Pons (tissue), 1 donor: ENCODE measurements around the gene TNIK.

ENCODE experiments used
- DNase-seq: peaks from one replicate; pipeline ENCODE4 v3.0.0-alpha.2; 2016; ENCODE audit warnings: low spot score

TNIK gene

DNA sequence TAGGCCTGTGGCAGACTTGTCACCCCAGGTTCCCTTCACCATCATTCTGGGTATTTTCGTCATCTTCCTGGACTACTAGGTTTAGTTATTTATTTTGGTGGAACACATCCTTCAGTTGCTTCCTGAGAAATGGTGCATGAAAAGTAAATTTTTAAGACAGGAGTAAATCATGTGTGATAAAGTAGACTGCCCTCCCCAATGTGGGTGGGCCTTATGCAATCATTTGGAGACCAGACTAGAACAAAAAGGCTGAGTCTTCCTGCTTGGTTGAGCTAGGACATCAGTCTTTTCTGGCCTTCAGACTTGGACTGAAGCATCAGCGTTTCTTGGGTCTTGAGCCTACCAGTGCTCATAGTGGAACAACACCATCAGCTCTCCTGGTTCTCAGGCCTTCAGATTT is 382.9 kb downstream of the TNIK start:
- no peak for DNase-seq

DNA sequence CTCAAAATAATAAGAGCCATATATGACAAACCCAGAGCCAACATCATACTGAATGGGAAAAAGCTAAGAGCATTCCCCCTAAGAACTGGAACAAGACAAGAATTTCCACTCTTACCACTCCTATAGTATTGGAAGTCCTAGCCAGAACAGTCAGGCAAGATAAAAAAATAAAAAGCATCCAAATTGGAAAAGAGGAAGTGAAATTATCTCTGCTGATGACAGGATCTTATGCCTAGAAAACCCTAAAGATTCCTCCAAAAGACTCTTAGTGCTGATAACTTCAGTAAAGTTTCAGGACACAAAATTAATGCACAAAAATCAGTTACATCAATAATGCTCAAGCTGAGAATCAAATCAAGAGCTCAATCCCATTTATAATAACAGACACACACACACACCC is 387.8 kb downstream of the TNIK start:
- no peak for DNase-seq

DNA sequence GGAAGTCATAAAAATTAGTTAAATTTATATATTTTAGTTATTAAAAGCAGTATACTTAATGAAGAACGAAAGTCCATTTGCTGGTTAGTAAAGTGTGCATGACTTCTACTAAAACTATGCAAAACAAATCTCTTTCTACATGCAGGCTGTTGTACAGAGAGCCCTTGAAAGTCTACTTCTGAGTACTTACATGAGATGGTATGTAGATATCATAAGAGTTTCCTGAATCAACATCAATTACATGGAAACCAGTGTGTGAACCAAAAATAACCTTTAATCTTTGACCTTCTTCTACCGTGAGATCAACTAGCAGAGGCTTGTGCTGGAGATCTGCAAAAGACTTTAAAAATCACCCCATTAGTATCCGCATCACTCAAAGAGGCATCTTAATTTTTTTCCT is 391.5 kb downstream of the TNIK start:
- no peak for DNase-seq

DNA sequence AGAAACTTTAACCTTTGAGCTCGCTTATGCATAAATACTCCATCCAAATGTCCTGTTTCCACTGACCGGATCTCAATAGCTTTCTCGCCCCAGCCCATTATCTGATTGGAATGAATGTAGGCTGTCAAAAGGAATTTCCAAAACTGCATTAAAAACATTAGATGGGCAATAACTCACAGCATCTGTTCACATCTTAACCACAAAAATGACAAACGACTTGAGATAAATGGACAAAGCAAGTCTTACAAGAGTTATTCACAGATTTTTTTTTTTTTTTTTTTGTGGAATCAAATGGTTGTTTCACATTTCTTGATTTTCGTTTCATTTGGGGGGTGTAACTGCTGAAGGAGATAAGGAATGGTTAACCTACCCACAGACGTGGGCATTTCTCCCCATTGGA is 394.0 kb downstream of the TNIK start:
- no peak for DNase-seq

DNA sequence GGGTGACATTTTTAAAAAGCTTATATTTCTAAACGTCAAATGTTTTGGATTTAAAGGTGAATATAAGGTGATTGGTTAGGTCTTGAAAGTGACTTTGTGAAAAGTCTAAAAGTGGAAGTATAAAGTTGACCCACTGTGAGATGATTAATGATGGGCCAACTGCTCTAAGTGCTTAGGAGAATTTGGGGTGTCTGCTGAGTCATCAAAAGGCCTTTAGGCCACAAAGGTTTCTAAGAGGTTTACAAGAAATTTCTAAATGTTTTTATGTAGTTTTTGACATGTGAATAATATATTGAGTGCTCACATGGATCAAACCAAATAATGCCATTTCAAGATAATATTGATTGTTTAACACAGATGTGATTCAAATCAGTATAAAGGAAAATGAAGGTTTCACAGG is 394.5 kb downstream of the TNIK start:
- no peak for DNase-seq

DNA sequence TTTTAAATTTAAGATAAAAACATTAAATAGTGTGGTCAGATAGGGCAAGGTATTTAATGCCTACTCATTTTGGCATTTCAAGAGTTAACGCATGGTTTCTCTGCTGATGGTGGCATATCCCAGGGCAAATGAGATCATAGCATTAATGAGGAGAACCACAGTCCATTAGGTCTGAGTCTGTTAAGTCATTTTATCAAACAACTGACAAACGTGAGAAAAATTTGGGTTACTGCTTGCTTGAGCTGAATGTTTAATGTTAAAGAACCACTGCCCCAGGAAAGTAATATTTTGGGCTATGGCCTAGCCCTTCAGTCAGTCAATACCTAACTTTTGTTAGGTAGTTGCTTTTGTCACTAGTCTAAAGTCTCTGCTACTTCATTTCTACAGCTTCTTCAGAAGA is 395.7 kb downstream of the TNIK start:
- no peak for DNase-seq

DNA sequence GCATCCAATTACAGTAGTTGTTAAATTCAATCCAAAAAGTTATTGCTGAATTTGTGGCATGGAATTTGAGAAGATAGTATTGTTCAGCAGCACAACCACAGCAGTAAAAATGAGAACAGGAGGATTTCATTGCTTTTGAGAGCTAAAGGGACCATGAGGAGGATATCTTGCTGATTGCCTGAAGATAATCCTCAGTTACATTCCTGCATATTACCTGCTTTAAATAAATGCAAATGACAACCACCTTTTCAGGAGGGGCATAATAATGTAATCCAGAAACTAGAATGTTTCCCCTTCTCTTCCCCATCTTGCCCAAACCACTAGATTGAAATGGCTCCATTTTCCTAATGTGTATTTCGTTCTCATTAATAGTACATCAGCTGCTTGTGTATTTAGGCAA is 398.5 kb downstream of the TNIK start:
- DNase-seq, result no peak

DNA sequence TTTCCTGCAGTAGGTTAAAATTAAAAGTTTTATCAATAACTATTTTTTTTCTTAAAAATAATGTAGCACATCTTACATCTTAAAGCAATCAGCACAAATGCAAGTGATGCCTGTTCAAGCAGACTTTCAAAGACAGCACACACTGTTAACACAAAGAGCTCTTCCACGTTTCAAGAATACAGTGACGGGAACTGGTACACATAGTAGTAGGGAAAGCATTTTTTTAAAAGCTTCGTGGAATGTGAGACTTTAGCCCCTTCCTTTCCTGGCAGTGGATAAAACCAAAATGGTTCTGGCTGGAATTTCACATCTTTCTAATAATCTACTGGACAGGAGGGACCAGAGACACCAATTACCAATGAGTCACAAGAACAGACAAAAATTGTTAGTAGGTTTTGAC is 400.2 kb downstream of the TNIK start:
- DNase-seq, result no peak

DNA sequence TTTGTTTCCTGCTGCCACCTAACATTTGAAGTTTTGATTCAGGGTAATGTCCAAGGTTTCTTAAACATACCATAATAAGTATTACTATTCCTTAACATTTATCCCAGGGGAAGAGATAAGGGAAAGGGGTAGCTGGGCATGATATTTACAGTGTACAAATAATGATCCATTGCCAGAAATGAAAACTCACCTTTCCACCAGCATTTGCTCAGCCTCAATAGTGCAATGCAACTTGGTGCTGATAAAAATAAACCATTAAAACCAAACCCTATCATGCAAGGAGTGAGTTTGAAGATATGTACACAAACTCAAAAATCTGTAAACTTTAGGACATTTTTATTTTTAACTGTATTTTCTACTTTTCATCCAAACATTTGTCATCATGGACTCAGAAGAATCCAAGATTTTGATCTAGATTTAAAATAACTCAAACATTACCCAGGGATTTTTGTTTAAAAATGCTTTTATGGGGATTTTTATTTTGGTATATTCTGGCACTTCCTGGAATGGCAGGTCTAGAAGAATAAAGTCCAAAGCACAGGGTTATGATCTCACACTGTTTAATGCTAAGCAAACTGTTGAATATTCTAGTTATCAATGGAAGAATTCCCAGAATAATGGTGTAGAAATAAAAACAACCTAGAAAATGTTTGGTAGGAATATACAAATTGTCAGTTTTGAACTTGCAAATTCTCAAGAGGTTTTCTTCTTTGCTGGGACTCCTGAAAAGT is 401.2 kb downstream of the TNIK start:
- DNase-seq, result no peak

DNA sequence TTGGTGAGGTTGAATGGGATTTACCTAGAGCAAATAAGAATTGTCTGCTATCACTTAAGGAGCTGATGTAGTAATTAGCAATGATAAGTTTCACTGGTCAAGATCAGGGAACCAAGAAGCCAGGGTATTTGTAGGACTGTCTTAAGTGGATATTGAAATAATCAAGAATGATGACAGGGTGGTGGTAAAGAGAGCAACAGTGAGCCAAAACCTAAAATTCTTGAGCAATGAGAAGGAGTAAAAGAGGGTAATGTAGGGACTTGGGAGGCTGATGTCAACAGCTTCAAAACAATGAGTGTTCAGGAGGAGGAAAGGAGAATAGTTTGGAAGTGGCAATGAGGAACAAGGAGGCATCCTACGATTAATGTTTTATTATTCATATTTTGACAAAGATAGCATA is 402.1 kb downstream of the TNIK start:
- no peak for DNase-seq

DNA sequence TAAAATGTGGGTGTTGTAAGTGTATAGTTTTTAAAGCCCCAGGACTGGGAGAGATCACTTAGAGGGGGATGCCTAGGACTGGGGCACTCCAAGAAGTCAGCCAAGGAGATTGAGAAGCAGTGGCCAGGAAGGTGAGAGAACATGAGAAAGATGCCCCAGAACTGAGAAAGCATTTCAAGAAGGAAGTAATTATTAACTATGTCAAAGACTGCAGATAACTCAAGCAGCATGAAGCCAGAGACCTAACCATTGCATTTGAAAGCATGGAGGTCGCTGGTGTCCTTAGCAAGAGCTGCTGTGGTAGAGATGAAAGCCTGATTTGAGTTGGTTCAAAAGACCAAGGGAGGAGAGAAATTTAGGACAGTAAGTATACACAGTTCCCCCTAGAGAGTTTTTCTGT is 403.1 kb downstream of the TNIK start:
- DNase-seq, result no peak

DNA sequence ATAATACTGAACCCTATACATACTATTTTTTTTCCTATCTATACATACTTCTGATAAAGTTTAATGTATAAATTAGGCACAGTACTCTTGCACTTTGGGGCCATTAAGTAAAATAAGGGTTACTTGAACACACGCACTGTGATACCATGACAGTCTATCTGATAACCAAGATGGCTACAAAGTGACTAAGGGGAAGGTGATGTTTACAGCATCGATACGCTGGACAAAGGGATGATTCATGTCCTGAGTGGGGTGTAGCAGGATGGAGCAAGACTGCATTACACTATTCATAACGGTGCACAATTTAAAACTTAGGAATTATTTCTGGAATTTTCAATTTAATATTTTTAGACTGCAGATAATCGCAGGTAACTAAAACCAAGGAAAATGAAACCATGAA is 403.7 kb downstream of the TNIK start:
- no peak for DNase-seq

DNA sequence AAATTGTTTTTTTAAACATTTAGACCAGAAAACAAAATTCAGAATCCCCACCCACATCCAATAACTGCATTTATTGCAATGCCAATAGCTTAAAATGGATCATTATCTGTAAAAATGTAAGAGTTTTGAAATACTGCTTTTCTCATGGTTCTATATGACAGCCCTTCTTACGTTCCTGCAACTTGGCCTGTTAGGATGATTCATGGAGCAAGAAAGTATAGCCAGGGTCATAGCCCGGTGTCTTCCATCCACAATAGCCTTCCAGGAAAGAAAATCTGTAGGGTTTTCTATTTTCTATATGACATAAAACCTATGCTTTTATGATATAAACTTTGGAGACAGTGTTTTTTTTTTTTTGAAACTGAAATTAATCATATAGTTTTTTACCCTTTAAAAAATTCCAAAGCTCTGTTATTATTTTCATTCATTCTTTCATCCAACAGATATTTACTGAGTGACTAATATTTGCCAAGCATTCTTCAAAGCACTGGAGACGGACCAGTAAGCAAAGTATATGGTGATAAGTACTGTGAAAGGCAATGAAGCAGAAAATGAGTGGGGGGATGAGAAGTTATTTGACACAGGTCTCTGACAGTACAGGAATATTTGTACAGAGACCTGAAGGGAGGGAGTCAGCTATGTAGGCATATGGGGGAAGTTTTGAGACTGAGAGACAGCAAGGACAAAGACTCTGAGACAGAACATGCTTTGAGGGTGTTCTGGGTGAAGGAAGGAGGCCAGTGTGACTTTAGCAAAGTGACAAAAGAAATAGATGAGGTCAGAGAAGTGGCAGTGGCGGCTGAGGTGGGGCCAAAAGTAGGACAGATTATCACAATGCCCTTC is 404.6 kb downstream of the TNIK start:
- no peak for DNase-seq

DNA sequence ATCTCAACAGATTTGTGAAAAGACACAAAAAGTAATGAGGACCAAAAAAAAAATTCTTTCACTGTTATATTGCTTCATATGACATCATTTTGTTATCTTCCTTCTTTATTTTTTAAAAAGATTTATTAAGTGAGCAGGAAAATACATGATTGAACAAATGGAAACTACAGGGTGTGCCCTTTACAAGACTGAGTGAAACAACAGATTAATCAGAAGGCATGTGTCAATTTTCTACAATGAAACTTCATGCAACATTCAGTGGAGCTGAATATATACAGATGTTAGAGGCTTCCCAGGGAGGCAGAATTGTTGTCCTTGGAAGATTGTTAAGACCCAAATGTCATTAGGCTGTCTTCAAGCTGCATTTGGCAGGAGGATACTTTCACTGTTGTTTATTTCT is 405.3 kb downstream of the TNIK start:
- no peak for DNase-seq

DNA sequence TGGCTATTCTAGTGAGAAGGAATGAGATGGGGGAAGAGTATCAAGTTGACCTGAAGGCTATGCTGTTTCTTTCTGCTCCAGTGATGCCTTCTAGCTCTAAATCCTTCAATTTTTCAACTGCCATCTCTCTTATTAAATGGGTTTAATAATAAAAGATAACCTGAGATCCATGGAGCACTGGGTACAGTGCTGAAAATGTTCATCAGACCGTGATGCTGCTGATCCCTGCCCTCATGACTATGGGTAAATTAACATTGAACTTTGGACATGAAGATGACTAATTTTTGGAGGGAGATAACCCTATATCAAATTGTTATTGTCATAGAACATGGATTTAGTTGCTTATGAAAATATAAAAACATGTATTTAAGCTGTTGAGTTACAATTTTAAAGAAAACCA is 406.0 kb downstream of the TNIK start:
- DNase-seq, result no peak

DNA sequence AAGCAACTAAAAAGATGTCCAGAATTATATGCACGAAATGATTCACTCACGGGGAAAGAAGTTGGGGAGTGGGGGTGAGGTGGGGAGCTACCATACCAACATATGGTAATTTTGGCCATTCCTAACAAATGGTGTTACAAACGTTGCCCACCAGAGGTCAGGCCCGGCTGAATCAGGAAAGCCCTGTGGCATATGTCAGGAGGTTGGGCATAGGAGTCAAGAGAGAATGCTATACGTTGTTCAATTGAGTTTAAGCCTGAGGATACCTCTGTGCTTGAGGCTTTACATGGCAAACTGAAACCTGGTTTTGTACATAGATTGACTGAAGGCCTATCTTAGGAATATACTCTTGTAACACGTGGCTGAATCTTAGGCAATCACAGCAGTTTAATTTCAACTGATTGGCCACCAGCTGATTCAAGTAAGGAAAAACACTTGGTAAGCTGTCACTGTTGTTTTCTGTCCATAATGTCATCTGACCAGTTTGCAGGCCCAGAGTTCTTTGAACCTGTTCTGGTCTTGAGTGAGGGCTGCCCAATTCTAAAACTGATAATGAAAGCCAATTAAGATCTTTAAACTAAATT is 410.3 kb downstream of the TNIK start:
- DNase-seq, result peak; percentile 76

DNA sequence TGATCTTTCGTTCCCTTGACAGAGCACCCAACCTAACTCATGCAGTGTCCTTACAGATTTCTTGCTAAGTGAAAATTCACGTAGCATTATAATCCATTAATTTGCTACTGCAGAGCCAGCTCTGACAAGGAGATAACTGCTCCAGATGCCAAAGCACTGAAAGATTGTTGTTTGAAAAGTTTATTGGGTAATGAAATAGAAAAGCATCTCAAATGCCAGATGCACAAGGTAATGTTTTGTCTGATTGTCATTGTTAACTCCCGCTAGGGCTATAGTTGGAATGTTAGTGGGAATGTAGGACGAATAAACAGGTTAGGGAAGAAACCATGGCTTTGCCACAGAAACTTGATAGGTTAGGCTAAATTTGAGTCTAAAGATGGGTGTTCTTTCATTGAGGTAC is 413.4 kb downstream of the TNIK start:
- DNase-seq, result no peak

DNA sequence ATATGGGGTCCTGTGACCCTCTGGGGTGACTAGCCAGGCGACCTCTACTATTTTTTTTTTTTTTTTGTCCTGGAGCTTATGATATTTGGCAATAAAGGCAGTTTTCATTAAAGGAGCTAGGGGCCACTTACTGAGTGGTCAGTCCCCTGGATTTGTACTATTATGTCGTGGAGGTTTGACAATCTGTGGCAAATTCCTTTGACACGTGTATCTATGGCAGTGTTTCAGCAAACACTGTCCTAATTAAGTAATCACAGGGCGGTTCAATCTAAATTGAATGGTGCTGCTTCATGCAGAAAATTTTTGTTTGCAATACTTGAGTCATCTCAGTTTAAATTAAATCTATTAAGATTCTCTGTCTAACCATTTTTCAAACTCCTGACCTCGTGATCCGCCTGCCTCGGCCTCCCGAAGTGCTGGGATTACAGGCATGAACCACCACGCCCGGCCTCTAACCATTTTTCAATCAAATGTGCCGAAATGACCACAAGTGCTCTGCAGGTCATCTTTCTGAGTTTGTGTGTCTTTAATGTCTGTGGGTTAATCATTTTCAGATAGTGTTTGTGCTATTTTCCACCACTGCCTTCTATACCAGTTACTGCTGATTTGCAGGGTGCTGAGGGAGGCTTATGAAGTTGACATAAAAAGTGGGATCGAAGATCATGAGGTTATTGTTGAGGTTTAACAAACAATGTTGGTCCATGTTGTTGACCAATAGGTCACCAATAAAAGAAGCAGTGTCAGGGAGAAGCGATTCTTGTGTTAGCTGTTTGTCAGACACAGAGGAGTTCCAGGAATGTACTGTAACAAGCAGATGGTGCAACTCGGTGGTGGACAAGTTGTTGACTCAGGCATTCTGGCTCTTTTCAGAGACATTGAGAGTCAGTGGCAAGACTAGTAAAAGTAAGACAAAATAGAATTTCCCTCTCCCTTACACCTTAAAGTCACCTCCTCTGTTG is 415.1 kb downstream of the TNIK start:
- DNase-seq, result no peak

DNA sequence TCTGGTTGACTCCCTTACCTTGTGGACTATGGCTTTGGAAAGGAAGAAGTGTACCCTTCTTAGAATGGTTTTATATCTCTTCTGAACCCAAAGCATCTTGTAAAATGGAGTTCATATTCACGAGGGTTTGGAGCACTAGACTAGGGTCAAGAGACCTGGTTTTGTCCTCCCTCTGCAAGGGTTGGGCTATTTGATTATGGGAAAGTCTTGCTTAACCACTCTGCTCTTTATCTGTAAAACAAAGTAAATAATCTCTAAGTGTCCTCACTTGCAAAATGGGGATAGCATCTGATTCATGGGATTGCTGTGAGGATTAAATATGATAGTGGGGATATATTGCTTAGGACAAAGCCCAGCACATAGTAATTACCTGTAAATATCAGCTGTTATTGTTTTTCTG is 415.8 kb downstream of the TNIK start:
- no peak for DNase-seq

DNA sequence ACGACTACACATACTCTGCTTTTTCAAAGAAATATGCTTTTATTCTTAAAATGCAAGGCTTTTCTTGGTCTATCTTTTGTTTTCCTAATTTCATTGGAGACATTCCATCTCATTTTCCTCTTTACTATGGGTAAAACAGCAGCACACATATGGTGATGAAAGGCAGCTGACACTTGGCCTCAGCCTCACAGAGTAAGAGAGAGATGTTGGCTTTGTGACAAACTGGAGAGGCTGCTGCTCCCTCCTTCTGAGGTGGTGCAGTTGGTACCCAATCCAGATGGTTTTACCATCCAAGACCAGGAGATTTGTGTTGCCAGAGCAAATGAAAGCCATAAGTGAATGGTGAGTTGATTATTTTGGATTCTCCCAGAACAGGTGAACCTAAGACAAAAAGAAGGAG is 420.5 kb downstream of the TNIK start:
- DNase-seq, result no peak

DNA sequence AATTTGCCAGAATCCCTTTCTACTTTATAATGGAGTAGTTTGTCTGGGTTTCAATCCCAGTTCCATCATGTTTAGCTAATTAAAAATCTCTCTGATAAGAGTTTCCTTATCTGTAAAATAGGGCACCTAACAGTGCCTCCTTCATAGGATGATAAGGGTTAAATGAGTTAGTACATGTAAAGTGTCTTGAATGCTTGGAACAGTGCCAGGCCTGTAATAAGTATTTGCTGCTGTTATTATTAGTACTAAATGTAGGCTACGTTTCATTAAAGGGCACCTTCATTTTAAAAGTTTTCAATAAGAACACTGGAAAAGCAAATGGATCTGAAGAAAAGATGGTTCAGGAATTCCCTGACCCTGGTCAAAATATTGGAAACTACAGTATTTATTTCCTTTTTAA is 421.9 kb downstream of the TNIK start:
- no peak for DNase-seq

DNA sequence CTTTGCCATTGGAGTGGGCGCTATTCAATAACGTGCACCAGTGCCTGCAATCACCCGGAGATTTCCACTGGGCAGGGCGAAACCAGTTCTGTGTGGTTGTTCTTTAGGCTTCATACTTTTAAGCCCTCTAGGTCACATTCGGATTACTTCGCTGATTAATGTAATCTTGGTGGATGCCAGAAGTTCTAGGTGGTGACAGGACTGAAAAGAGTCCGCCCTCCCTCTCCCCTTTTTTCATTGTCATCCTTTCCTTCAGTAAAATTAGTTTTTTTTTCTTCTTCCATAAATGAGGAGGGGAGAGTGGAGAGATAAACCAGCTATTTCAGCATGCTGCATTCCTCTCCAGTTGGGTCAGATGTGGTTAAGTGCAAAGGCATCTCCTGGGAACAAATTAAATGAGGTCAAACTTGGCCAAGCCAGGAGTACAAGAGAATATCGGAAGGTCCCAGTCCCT is 431.4 kb downstream of the TNIK start:
- DNase-seq, result no peak
